ENCODE measurements around the gene AVPI1. TPM values are rescaled to one million over a fixed set of nuclear protein-coding genes. Genes with fewer than 3 reads are reported as not detected.
A peak's percentile ranks its signal among the peaks of the same experiment; 100 is the strongest.
"Not testable (repeated sequence)": the region's sequence is repeated elsewhere in the genome, so short reads cannot be mapped to it uniquely, and the experiment has no call there.

The AVPI1 gene
- total RNA-seq, 2 experiments from 2014 or later = 1.8 to 1.9 TPM

GRCh38 chr10:97642471-97643159 is 44.4 kb downstream of the AVPI1 start:
- H3K27ac Mint-ChIP-seq, CTCF ChIA-PET, H3K27me3 Mint-ChIP-seq, H3K9me3 Mint-ChIP-seq, DNase-seq: not testable (repeated sequence)
- peaks cover 29% of the 10 kb centered on the region for H3K36me3 Mint-ChIP-seq (ENCODE audit: low read depth)
- POLR2A ChIA-PET = interaction anchor here (0.7 kb wide), 1 partner anchor 37 kb away, joined by 3 read pairs; no protein-coding TSS in a partner anchor
- peaks cover 27% of the 10 kb centered on the region for H3K4me1 Mint-ChIP-seq
- peak overlapping the region; percentile 19 for H3K4me3 Mint-ChIP-seq

GRCh38 chr10:97640868-97641811 is 45.9 kb downstream of the AVPI1 start:
- ChIA-PET CTCF (interaction anchor here (1.0 to 2.6 kb wide), 4 partner anchors 8 to 45 kb away, joined by 3 to 11 read pairs (median 4); partner anchors contain the start of gene AVPI1), POLR2A (interaction anchor here (0.6 to 2.3 kb wide), 13 partner anchors 8 to 494 kb away, joined by 3 to 13 read pairs (median 3); partner anchors contain the start of genes AVPI1, R3HCC1L and ZFYVE27)
- H3K4me3 Mint-ChIP-seq = peak overlapping the region; percentile 95
- no peaks in the 10 kb centered on the region for H3K27me3 Mint-ChIP-seq
- DNase-seq = peak; percentile 24
- peaks cover 26% of the 10 kb centered on the region for H3K36me3 Mint-ChIP-seq (ENCODE audit: low read depth)
- H3K9me3 Mint-ChIP-seq = no peaks in the 10 kb centered on the region
- peak overlapping the region; percentile 81 for H3K27ac Mint-ChIP-seq
- H3K4me1 Mint-ChIP-seq = peaks cover 23% of the 10 kb centered on the region

GRCh38 chr10:97640174-97640867 is 46.7 kb downstream of the AVPI1 start, which contains the start of gene PI4K2A:
Gene PI4K2A (plus strand): TSS chr10:97640671. CDS start chr10:97640743, 72 bp downstream.
- peak; percentile 99 for DNase-seq
- Mint-ChIP-seq H3K4me3 (peak within 1 kb of the TSS; percentile 95), H3K9me3 (no peaks in the 10 kb centered on the region), H3K27ac (peak within 1 kb of the TSS; percentile 81), H3K27me3 (no peaks in the 10 kb centered on the region), H3K4me1 (peaks cover 23% of the 10 kb centered on the region), H3K36me3 (ENCODE audit: low read depth) (peaks cover 21% of the 10 kb centered on the region)
- CTCF ChIA-PET = interaction anchor here (0.8 to 2.6 kb wide), 5 partner anchors 9 to 69 kb away, joined by 3 to 11 read pairs (median 3); partner anchors contain the start of gene AVPI1
- POLR2A ChIA-PET = interaction anchor here (0.5 to 2.3 kb wide), 10 partner anchors 9 to 227 kb away, joined by 3 to 13 read pairs (median 3); partner anchors contain the start of genes AVPI1 and ZFYVE27

- CTCF ChIA-PET, H3K27me3 Mint-ChIP-seq: not testable (repeated sequence)
These were observed 48.0 kb downstream of the AVPI1 start for GRCh38 chr10:97639090-97639489.

GRCh38 chr10:97635577-97635976 is 51.5 kb downstream of the AVPI1 start:
- H3K36me3 Mint-ChIP-seq (ENCODE audit: low read depth) = peaks cover 3% of the 10 kb centered on the region
- H3K4me1 Mint-ChIP-seq = peaks cover 20% of the 10 kb centered on the region
- no peak overlapping the region for H3K4me3 Mint-ChIP-seq
- no peaks in the 10 kb centered on the region for H3K9me3 Mint-ChIP-seq
- ChIA-PET CTCF (no interaction called here), POLR2A (no interaction called here)
- DNase-seq = no peak
- no peaks in the 10 kb centered on the region for H3K27me3 Mint-ChIP-seq
- no peak overlapping the region for H3K27ac Mint-ChIP-seq

More at GRCh38 chr10:97639090-97639489, 48.0 kb downstream of the AVPI1 start:
- POLR2A ChIA-PET = interaction anchor here (1.1 kb wide), 1 partner anchor 10 kb away, joined by 3 read pairs; no protein-coding TSS in a partner anchor
- not testable (repeated sequence) for H3K4me3 Mint-ChIP-seq, DNase-seq, H3K9me3 Mint-ChIP-seq, H3K27ac Mint-ChIP-seq
- peaks cover 23% of the 10 kb centered on the region for H3K4me1 Mint-ChIP-seq
- H3K36me3 Mint-ChIP-seq (ENCODE audit: low read depth) = peaks cover 11% of the 10 kb centered on the region

GRCh38 chr10:97633921-97634320 is 53.1 kb downstream of the AVPI1 start:
- DNase-seq = peak; percentile 26

GRCh38 chr10:97632949-97633884 is 53.8 kb downstream of the AVPI1 start, which contains the start of gene MORN4:
Gene MORN4 (minus strand): TSS chr10:97633500. CDS start chr10:97619653, 13,847 bp downstream.
- peak within 1 kb of the TSS; percentile 88 for H3K4me3 Mint-ChIP-seq
- H3K27ac Mint-ChIP-seq = peak within 1 kb of the TSS; percentile 53
- DNase-seq = peak; percentile 93
- peaks cover 3% of the 10 kb centered on the region for H3K36me3 Mint-ChIP-seq (ENCODE audit: low read depth)
- H3K4me1 Mint-ChIP-seq = peaks cover 16% of the 10 kb centered on the region
- POLR2A ChIA-PET = no interaction called here
- H3K27me3 Mint-ChIP-seq = no peaks in the 10 kb centered on the region
- H3K9me3 Mint-ChIP-seq = no peaks in the 10 kb centered on the region
- CTCF ChIA-PET = interaction anchor here (1.4 to 2.0 kb wide), 2 partner anchors 18 to 69 kb away, joined by 3 to 4 read pairs; no protein-coding TSS in a partner anchor

More at GRCh38 chr10:97633921-97634320, 53.1 kb downstream of the AVPI1 start:
- H3K4me1 Mint-ChIP-seq = peaks cover 16% of the 10 kb centered on the region
- peak overlapping the region; percentile 88 for H3K4me3 Mint-ChIP-seq
- H3K27ac Mint-ChIP-seq = no peak overlapping the region
- no peaks in the 10 kb centered on the region for H3K9me3 Mint-ChIP-seq
- POLR2A ChIA-PET = no interaction called here
- CTCF ChIA-PET = interaction anchor here (2.0 kb wide), 1 partner anchor 68 kb away, joined by 4 read pairs; no protein-coding TSS in a partner anchor
- H3K36me3 Mint-ChIP-seq (ENCODE audit: low read depth) = peaks cover 3% of the 10 kb centered on the region
- H3K27me3 Mint-ChIP-seq = no peaks in the 10 kb centered on the region

- H3K27me3 Mint-ChIP-seq = no peaks in the 10 kb centered on the region
- POLR2A ChIA-PET = no interaction called here
- CTCF ChIA-PET = no interaction called here
- H3K4me1 Mint-ChIP-seq = peaks cover 16% of the 10 kb centered on the region
- H3K36me3 Mint-ChIP-seq (ENCODE audit: low read depth) = peaks cover 3% of the 10 kb centered on the region
- no peak overlapping the region for H3K27ac Mint-ChIP-seq
- no peaks in the 10 kb centered on the region for H3K9me3 Mint-ChIP-seq
- DNase-seq = no peak
- no peak overlapping the region for H3K4me3 Mint-ChIP-seq
These were observed 55.9 kb downstream of the AVPI1 start for GRCh38 chr10:97631098-97631497.

GRCh38 chr10:97629289-97629688 is 57.8 kb downstream of the AVPI1 start:
- Mint-ChIP-seq H3K27ac (no peak overlapping the region), H3K4me1 (peaks cover 16% of the 10 kb centered on the region), H3K36me3 (ENCODE audit: low read depth) (peaks cover 3% of the 10 kb centered on the region), H3K9me3 (no peaks in the 10 kb centered on the region), H3K4me3 (no peak overlapping the region), H3K27me3 (no peaks in the 10 kb centered on the region)
- no peak for DNase-seq
- CTCF ChIA-PET = no interaction called here
- POLR2A ChIA-PET = no interaction called here

- ChIA-PET CTCF (no interaction called here), POLR2A (interaction anchor here (1.5 kb wide), 1 partner anchor 12 kb away, joined by 7 read pairs; the partner anchor contains the start of gene PI4K2A)
- Mint-ChIP-seq H3K4me3 (no peak overlapping the region), H3K9me3 (no peaks in the 10 kb centered on the region), H3K27me3 (no peaks in the 10 kb centered on the region), H3K36me3 (ENCODE audit: low read depth) (peaks cover 1% of the 10 kb centered on the region), H3K27ac (no peak overlapping the region), H3K4me1 (peaks cover 9% of the 10 kb centered on the region)
- DNase-seq = no peak
These were observed 58.8 kb downstream of the AVPI1 start for GRCh38 chr10:97628228-97628627.

- ChIA-PET POLR2A (interaction anchor here (1.5 kb wide), 1 partner anchor 13 kb away, joined by 7 read pairs; the partner anchor contains the start of gene PI4K2A), CTCF (interaction anchor here (1.2 kb wide), 1 partner anchor 12 kb away, joined by 4 read pairs; the partner anchor contains the start of gene PI4K2A)
- DNase-seq = no peak
- Mint-ChIP-seq H3K9me3 (no peaks in the 10 kb centered on the region), H3K27ac (no peak overlapping the region), H3K27me3 (no peaks in the 10 kb centered on the region), H3K36me3 (ENCODE audit: low read depth) (no peaks in the 10 kb centered on the region), H3K4me1 (peaks cover 4% of the 10 kb centered on the region), H3K4me3 (no peak overlapping the region)
These were observed 59.3 kb downstream of the AVPI1 start for GRCh38 chr10:97627731-97628130.
